ENCODE results near the gene ENPP7. TPM values are rescaled to one million over a fixed set of nuclear protein-coding genes. Genes with fewer than 3 reads are reported as not detected.

ENPP7 gene, protein sequence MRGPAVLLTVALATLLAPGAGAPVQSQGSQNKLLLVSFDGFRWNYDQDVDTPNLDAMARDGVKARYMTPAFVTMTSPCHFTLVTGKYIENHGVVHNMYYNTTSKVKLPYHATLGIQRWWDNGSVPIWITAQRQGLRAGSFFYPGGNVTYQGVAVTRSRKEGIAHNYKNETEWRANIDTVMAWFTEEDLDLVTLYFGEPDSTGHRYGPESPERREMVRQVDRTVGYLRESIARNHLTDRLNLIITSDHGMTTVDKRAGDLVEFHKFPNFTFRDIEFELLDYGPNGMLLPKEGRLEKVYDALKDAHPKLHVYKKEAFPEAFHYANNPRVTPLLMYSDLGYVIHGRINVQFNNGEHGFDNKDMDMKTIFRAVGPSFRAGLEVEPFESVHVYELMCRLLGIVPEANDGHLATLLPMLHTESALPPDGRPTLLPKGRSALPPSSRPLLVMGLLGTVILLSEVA
- not detected for total RNA-seq

DNA sequence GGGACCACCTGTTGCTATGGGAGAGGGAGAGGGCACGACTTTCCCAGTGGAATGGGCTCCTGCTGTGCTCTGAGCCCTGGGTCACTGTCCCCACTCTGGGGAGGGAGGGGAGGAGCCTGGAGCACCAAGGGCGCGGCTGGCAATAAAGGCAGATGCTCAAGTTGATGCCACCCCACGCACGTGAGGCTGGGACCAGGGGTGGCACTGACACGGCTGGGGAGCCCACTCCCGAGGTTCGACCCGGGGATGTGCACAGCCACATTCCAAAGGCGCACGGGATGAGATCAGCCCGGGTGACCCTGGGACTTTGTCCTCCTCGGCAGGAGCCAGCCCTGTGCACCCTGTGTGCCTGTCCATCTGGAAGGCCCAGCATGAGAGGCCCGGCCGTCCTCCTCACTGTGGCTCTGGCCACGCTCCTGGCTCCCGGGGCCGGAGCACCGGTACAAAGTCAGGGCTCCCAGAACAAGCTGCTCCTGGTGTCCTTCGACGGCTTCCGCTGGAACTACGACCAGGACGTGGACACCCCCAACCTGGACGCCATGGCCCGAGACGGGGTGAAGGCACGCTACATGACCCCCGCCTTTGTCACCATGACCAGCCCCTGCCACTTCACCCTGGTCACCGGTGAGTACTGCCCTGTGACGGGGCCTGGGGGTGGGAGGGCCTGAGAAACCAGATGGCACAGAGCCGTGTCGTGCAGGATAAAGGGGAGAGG lies at the start of gene ENPP7:
TSS of gene ENPP7 (plus strand) at position 175 of the 715 bp plus-strand sequence. CDS start at position 372, 197 bp downstream.
- no peaks in the 10 kb centered on the region for H3K36me3 ChIP-seq
- peaks cover 0 to 12% (median 0%) of the 10 kb centered on the region in 4 donors for H3K4me1 ChIP-seq
- H3K9me3 ChIP-seq = no peaks in the 10 kb centered on the region
- TF ChIP-seq EP300 (IDR thresholded peaks at IDR 0.05) (no peak), POLR2A (IDR thresholded peaks at IDR 0.05) (no peak)
- TF ChIP-seq, protein P1, sequence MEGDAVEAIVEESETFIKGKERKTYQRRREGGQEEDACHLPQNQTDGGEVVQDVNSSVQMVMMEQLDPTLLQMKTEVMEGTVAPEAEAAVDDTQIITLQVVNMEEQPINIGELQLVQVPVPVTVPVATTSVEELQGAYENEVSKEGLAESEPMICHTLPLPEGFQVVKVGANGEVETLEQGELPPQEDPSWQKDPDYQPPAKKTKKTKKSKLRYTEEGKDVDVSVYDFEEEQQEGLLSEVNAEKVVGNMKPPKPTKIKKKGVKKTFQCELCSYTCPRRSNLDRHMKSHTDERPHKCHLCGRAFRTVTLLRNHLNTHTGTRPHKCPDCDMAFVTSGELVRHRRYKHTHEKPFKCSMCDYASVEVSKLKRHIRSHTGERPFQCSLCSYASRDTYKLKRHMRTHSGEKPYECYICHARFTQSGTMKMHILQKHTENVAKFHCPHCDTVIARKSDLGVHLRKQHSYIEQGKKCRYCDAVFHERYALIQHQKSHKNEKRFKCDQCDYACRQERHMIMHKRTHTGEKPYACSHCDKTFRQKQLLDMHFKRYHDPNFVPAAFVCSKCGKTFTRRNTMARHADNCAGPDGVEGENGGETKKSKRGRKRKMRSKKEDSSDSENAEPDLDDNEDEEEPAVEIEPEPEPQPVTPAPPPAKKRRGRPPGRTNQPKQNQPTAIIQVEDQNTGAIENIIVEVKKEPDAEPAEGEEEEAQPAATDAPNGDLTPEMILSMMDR (IDR thresholded peaks at IDR 0.05) = no peak
- DNase-seq (ENCODE audit: low spot score in 2 of 2) = no peak
- H3K27ac ChIP-seq = no peak within 1 kb of the TSS
- H3K27me3 ChIP-seq = no peaks in the 10 kb centered on the region
- 84 to 95% methylated on average over 27 of the region's 33 CpGs for WGBS, 2 donors
- H3K4me3 ChIP-seq = no peak within 1 kb of the TSS

DNA sequence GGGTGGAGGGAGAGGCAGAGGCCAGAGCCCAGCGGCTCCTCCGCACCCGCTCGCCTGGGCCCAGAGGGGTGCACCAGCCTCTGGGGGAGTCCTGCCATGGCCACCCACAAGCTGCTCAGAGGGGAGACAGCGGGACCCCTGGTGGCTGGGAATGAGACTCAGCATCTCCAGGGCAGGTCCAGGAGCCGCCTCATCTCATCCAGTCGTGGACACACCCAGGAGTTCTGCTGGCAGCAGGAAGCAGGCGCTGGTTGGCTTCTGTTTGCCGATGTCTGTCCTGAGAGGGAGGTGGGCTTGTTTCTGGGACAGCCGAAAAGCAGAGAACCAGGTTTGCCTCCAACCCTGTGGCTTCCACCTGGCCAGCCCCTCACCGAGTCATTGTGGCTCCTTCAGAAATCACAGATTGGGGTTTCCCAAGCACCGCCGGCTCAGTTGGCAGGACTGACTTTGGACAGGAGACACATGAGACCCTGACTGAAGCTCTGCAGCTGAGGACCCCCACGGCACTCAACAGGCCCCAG lies 49.6 kb upstream of the ENPP7 start:
- DNase-seq (ENCODE audit: low spot score in 2 of 2) = no peak
- Histone ChIP-seq H3K36me3 (no peaks in the 10 kb centered on the region), H3K9me3 (no peaks in the 10 kb centered on the region), H3K27me3 (peaks cover 0 to 36% of the 10 kb centered on the region in 2 donors), H3K4me3 (no peak overlapping the region), H3K27ac (no peak overlapping the region), H3K4me1 (no peaks in the 10 kb centered on the region)
- TF ChIP-seq POLR2A (IDR thresholded peaks at IDR 0.05) (no peak), EP300 (IDR thresholded peaks at IDR 0.05) (no peak)
- TF ChIP-seq, protein P1 (IDR thresholded peaks at IDR 0.05) = no peak
- WGBS, 2 donors = 70 to 73% methylated on average over 8 of the region's 14 CpGs

DNA sequence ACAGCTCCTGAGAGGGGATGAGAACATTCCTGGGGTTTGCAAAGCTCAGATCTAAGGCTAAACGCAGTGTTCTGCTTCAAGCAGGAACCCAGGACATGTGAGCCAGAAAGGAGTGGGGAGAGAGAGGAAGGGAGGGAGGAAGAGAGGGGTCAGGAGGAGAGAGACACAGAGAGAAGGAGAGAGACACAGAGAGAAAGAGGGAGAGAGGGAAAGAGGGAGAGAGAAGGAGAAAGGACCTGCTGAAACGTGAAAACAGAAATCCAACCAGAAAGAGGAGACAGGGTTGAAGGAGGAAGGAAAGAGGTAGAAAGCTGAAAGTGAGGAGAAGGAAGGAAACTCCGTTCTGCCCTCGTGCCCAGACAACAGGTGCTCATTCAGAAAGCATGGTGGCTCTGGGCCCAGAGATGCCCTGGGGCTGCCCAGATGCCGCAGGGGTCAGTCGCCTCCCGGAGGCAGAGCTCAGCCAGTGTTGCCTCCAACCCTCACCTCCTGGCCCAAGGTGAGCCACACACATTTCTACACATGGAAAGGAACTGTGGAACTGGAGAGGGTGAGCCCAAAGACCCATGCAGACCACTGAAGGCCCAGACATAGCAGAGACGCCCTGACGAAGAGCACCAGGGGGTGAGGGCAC lies 49.0 kb upstream of the ENPP7 start:
- Histone ChIP-seq H3K4me1 (no peaks in the 10 kb centered on the region), H3K27ac (no peak overlapping the region), H3K36me3 (no peaks in the 10 kb centered on the region), H3K27me3 (peaks cover 0 to 38% of the 10 kb centered on the region in 2 donors), H3K4me3 (no peak overlapping the region), H3K9me3 (no peaks in the 10 kb centered on the region)
- DNase-seq (ENCODE audit: low spot score in 2 of 2) = no peak
- TF ChIP-seq EP300 (IDR thresholded peaks at IDR 0.05) = no peak
- TF ChIP-seq, protein P1 (IDR thresholded peaks at IDR 0.05) = no peak
- no peak for TF ChIP-seq POLR2A (IDR thresholded peaks at IDR 0.05)
- 66 to 68% methylated on average over 9 of the region's 9 CpGs for WGBS, 2 donors

DNA sequence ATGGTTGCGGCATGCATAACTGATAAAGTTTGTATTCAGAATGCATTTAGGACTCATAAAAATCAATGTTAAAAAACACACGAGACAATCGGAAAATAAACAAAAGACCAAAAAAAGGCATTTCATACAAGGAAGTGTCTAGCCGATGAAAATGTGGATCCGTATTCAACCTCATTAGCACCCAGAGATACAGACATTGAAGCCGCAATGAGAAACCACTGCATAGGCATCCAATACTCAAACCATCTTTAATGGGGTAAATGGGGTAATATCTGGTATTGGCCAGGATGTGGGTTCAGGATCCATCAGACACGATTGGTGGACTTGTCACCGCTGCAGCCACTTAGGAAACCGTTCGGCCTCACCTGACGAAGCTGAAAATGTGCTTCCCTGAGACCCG lies 47.4 kb upstream of the ENPP7 start:
- no peak for TF ChIP-seq EP300 (IDR thresholded peaks at IDR 0.05)
- TF ChIP-seq POLR2A (IDR thresholded peaks at IDR 0.05) = no peak
- TF ChIP-seq, protein P1 (IDR thresholded peaks at IDR 0.05) = no peak
- no peak overlapping the region for H3K4me3 ChIP-seq
- no peaks in the 10 kb centered on the region for H3K9me3 ChIP-seq
- peaks cover 0 to 38% of the 10 kb centered on the region in 2 donors for H3K27me3 ChIP-seq
- DNase-seq (ENCODE audit: low spot score in 2 of 2) = no peak
- no peak overlapping the region for H3K27ac ChIP-seq
- no peaks in the 10 kb centered on the region for H3K36me3 ChIP-seq
- WGBS, 2 donors = 89 to 91% methylated on average over 12 of the region's 12 CpGs
- H3K4me1 ChIP-seq = no peaks in the 10 kb centered on the region
